ENCODE measurements around the gene LDLRAD4. TPM values are rescaled to one million over a fixed set of nuclear protein-coding genes. Genes with fewer than 3 reads are reported as not detected.
"Not testable (repeated sequence)": the region's sequence is repeated elsewhere in the genome, so short reads cannot be mapped to it uniquely, and the experiment has no call there.

LDLRAD4 gene
- total RNA-seq, 1 donor from 2014 or later = 28.2 TPM

GRCh38 chr18:13604786-13605185 lies 386.2 kb downstream of the LDLRAD4 start:
- DNase-seq = no peak

GRCh38 chr18:13605477-13605876 lies 386.9 kb downstream of the LDLRAD4 start:
- DNase-seq = no peak

- DNase-seq = no peak
These were observed 387.3 kb downstream of the LDLRAD4 start for GRCh38 chr18:13605901-13606300.

GRCh38 chr18:13606604-13607254 lies 388.2 kb downstream of the LDLRAD4 start:
- DNase-seq = peak; percentile 9

- DNase-seq = not testable (repeated sequence)
These were observed 389.5 kb downstream of the LDLRAD4 start for GRCh38 chr18:13608024-13608562.

GRCh38 chr18:13608791-13609532 lies 390.4 kb downstream of the LDLRAD4 start:
- DNase-seq = no peak

- DNase-seq = no peak
These were observed 392.1 kb downstream of the LDLRAD4 start for GRCh38 chr18:13610555-13611141.

- DNase-seq = peak; percentile 27
These were observed 392.6 kb downstream of the LDLRAD4 start for GRCh38 chr18:13611142-13611600.

GRCh38 chr18:13611601-13612195 lies 393.1 kb downstream of the LDLRAD4 start:
- DNase-seq = peak; percentile 32

- no peak for DNase-seq
These were observed 393.8 kb downstream of the LDLRAD4 start for GRCh38 chr18:13612196-13612997.

- no peak for DNase-seq
These were observed 394.5 kb downstream of the LDLRAD4 start for GRCh38 chr18:13613099-13613498.

GRCh38 chr18:13613591-13614501 lies 395.3 kb downstream of the LDLRAD4 start:
- DNase-seq = no peak

- no peak for DNase-seq
These were observed 396.2 kb downstream of the LDLRAD4 start for GRCh38 chr18:13614641-13615288.

- DNase-seq = no peak
These were observed 396.9 kb downstream of the LDLRAD4 start for GRCh38 chr18:13615432-13615861.

GRCh38 chr18:13616041-13616440 lies 397.5 kb downstream of the LDLRAD4 start:
- DNase-seq = no peak

GRCh38 chr18:13616525-13617035 lies 398.0 kb downstream of the LDLRAD4 start:
- no peak for DNase-seq

GRCh38 chr18:13617826-13618515 lies 399.4 kb downstream of the LDLRAD4 start:
- no peak for DNase-seq

- no peak for DNase-seq
These were observed 400.3 kb downstream of the LDLRAD4 start for GRCh38 chr18:13618760-13619438.

All from skin of body (tissue), 2 donors.